HCT116 (cell line): ENCODE measurements around the gene SIK1. TPM values are rescaled to one million over a fixed set of nuclear protein-coding genes. Genes with fewer than 3 reads are reported as not detected.
"Not testable (repeated sequence)": the region's sequence is repeated elsewhere in the genome, so short reads cannot be mapped to it uniquely, and the experiment has no call there.

Source experiments
- ATAC-seq: fragments of 200-7000 bp; cut with Tn5 transposase; 2 replicates; pipeline ENCODE4 v1.9.1; 2020; ENCODE audit warnings: mild to moderate bottlenecking, moderate library complexity
- BruUV-seq: library from RNA; stranded (reverse); fragments of 400-500 nt; replicated peaks from 2 replicates; lab custom pipeline; 2021; lab: Mats Ljungman, UMichigan
- CTCF ChIA-PET: fragments of 300-600 bp; sonication (Branson Sonifier 250); formaldehyde crosslinking; loops from one replicate; lab custom pipeline; 2021; ENCODE audit warnings: antibody characterized with exemption; lab: Charles Lee
- POLR2A ChIA-PET: fragments of 300-600, 350-600 bp; sonication (Branson Sonifier 250); formaldehyde crosslinking; loops from one replicate; lab custom pipeline; 2021; ENCODE audit warnings: antibody characterized with exemption; lab: Charles Lee
- RAD21 ChIA-PET, 2 experiments: fragments of 300-600 bp; sonication (Branson Sonifier 250); formaldehyde crosslinking; loops; one replicate each; lab custom pipeline; 2023; ENCODE audit warnings: low total read pairs in 2 of 2; ENCODE audit not compliant: uncharacterized antibody in 2 of 2, unreplicated experiment in 2 of 2, low non-redundant PET in 1 of 2; lab: Charles Lee
- DNase-seq: peaks from one replicate; pipeline ENCODE4 v3.0.0-alpha.2; 2010; ENCODE audit warnings: low read depth, low spot score
- H2AFZ ChIP-seq: fragments of 200-600 bp; shearing (Covaris generic), sonication (generic); 2 replicates; pipeline ENCODE4 v1.6.1; 2017; ENCODE audit warnings: low read depth, mixed run types, mixed read lengths, antibody characterized with exemption, low read length; ENCODE audit not compliant: poor library complexity, severe bottlenecking
- H3K27ac ChIP-seq: 2 replicates; pipeline ENCODE4 v1.5.1; 2012; ENCODE audit warnings: low read depth, low read length
- H3K27me3 ChIP-seq: fragments of 200-600 bp; sonication (generic); 2 replicates; pipeline ENCODE4 v1.6.1; 2016; ENCODE audit warnings: mixed run types, low read length, mixed read lengths; ENCODE audit not compliant: insufficient read depth
- H3K36me3 ChIP-seq, 2 experiments: fragments of 200-500 bp in 1 of 2; fragments of 200-600 bp in 1 of 2; sonication (Bioruptor generic) in 1 of 2; sonication (generic) in 1 of 2; 2 replicates each; pipeline versions ENCODE4 v1.5.1 to v1.6.1; 2014 to 2016; ENCODE audit warnings: low read length in 2 of 2, inconsistent platforms in 1 of 2, mixed read lengths in 1 of 2, mixed run types in 1 of 2; ENCODE audit not compliant: insufficient read depth in 2 of 2, control insufficient read depth in 1 of 2
- H3K4me1 ChIP-seq, 2 experiments: fragments of 200-600 bp in 1 of 2; sonication (generic) in 1 of 2; 2 replicates each; pipeline versions ENCODE4 v1.5.1 to v1.6.1; 2012 to 2017; ENCODE audit warnings: low read length in 2 of 2, inconsistent platforms in 1 of 2, mild to moderate bottlenecking in 1 of 2, mixed read lengths in 1 of 2, mixed run types in 1 of 2, moderate library complexity in 1 of 2; ENCODE audit not compliant: insufficient read depth in 2 of 2, control insufficient read depth in 1 of 2
- H3K4me2 ChIP-seq: fragments of 200-600 bp; sonication (generic); 2 replicates; pipeline ENCODE4 v1.6.1; 2017; ENCODE audit warnings: mixed run types, low read length, mixed read lengths
- H3K4me3 ChIP-seq, 2 experiments: fragments of 200-600 bp in 1 of 2; sonication (generic) in 1 of 2; replicated peaks in 1 of 2; 2 replicates each; pipeline ENCODE4 v1.5.1; 2011 to 2016; ENCODE audit warnings: low read length in 2 of 2, control low read depth in 1 of 2, low read depth in 1 of 2, mild to moderate bottlenecking in 1 of 2, mixed read lengths in 1 of 2, mixed run types in 1 of 2
- H3K79me2 ChIP-seq: fragments of 200-600 bp; sonication (generic); 2 replicates; pipeline ENCODE4 v1.6.1; 2017; ENCODE audit warnings: mild to moderate bottlenecking, mixed run types, low read length, moderate library complexity, mixed read lengths; ENCODE audit not compliant: insufficient read depth
- H3K9ac ChIP-seq: fragments of 200-600 bp; sonication (generic); 2 replicates; pipeline ENCODE4 v1.6.1; 2016; ENCODE audit warnings: low read length, mixed read lengths
- H3K9me2 ChIP-seq: fragments of 200-600 bp; sonication (generic), shearing (Covaris generic); 2 replicates; pipeline ENCODE4 v1.6.1; 2017; ENCODE audit warnings: mixed run types, mild to moderate bottlenecking, moderate library complexity; ENCODE audit not compliant: insufficient read depth
- H3K9me3 ChIP-seq, 2 experiments: fragments of 200-500 bp in 1 of 2; fragments of 200-600 bp in 1 of 2; sonication (Bioruptor generic) in 1 of 2; sonication (generic) in 1 of 2; 2 replicates each; pipeline ENCODE4 v1.6.1; 2014 to 2017; ENCODE audit warnings: low read length in 2 of 2, mixed read lengths in 2 of 2, inconsistent platforms in 1 of 2, low read depth in 1 of 2, mild to moderate bottlenecking in 1 of 2, mixed run types in 1 of 2, moderate library complexity in 1 of 2; ENCODE audit not compliant: control insufficient read depth in 1 of 2, insufficient read depth in 1 of 2
- H4K20me1 ChIP-seq: fragments of 200-600 bp; sonication (generic), shearing (Covaris generic); 2 replicates; pipeline ENCODE4 v1.6.1; 2017; ENCODE audit warnings: mixed run types, mild to moderate bottlenecking, moderate library complexity; ENCODE audit not compliant: insufficient read depth
- intact Hi-C: fragments of 100-400 bp; cut with micrococcal nuclease; formaldehyde crosslinking; loops from 2 replicates; pipeline ENCODE4 v1.10.0; 2022
- total RNA-seq: library from RNA; stranded (reverse); gene quantifications from one replicate; pipeline ENCODE4 v1.2.1, GENCODE V29; 2021; ENCODE audit not compliant: unreplicated experiment

Gene SIK1
- total RNA-seq, 1 experiment from 2014 or later: 14.7 TPM

DNA sequence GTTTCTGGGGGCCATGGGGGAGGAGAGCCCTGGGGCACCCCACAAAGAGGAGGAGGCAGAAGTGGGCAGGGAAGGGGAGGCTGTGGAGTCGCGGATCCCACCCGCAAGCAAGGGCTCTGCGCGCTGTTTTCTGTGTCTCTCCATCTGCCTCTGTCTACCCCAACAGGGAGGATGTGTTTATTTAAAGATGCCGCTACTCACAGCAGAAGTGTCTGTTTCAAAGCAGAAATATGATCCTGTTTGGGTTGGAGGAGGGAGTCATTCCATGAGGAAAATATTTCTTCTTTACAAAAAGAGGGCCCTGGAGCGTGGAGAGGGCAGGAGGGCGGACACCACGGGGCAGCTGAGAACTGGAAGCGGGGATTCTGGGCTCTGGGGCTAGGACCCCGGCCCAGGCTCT lies 25.8 kb downstream of the SIK1 start:
- not testable (repeated sequence) for H3K9me3 ChIP-seq

DNA sequence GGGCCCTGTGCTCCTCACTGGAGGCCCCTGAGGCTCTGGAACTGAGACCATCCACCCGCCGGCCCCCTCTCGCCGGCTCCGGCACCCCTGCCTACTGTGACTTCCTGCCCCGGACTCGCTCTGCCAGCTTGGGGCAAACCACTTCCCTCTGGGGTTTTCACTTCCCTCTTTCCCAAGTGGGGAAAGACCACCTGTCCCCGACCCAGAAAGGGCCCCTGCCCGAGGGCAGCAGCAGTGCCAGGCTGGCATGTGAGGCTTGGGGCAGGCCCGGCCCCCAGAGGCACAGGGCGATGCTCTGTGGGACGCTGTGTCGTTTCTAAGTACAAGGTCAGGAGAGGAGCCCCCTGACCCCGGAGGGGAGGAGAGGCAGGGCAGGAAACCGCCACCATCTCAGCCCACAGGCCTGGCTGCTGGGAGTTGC lies 27.3 kb downstream of the SIK1 start:
- CTCF ChIA-PET, H3K79me2 ChIP-seq, H2AFZ ChIP-seq, H3K9ac ChIP-seq, DNase-seq, H3K4me2 ChIP-seq, H3K27me3 ChIP-seq, ATAC-seq, RAD21 ChIA-PET, H3K9me3 ChIP-seq, POLR2A ChIA-PET, H3K36me3 ChIP-seq, BruUV-seq, H4K20me1 ChIP-seq, H3K27ac ChIP-seq, H3K9me2 ChIP-seq, H3K4me3 ChIP-seq, H3K4me1 ChIP-seq, intact Hi-C loops: not testable (repeated sequence)

More for the DNA sequence above, 25.8 kb downstream of the SIK1 start:
- H3K4me2 ChIP-seq, H3K36me3 ChIP-seq, H3K4me3 ChIP-seq, POLR2A ChIA-PET, H4K20me1 ChIP-seq, H3K27ac ChIP-seq, H3K79me2 ChIP-seq, BruUV-seq, RAD21 ChIA-PET, H2AFZ ChIP-seq, DNase-seq, H3K9me2 ChIP-seq, intact Hi-C loops, H3K4me1 ChIP-seq, ATAC-seq, CTCF ChIA-PET, H3K27me3 ChIP-seq, H3K9ac ChIP-seq: not testable (repeated sequence)

- H3K4me1 ChIP-seq, DNase-seq, H3K9ac ChIP-seq, H3K27ac ChIP-seq, H3K36me3 ChIP-seq, BruUV-seq, ATAC-seq, H4K20me1 ChIP-seq, H3K79me2 ChIP-seq, H3K4me3 ChIP-seq, POLR2A ChIA-PET, RAD21 ChIA-PET, H3K9me2 ChIP-seq, H3K9me3 ChIP-seq, CTCF ChIA-PET, H2AFZ ChIP-seq, H3K4me2 ChIP-seq, H3K27me3 ChIP-seq, intact Hi-C loops: not testable (repeated sequence)
Measured at GRCh38 chr21:43399136-43399535, 27.8 kb downstream of the SIK1 start.

GRCh38 chr21:43398533-43398932 lies 28.4 kb downstream of the SIK1 start:
- BruUV-seq, intact Hi-C loops, H2AFZ ChIP-seq, H3K4me2 ChIP-seq, H3K9me2 ChIP-seq, ATAC-seq, H3K27ac ChIP-seq, POLR2A ChIA-PET, RAD21 ChIA-PET, H3K27me3 ChIP-seq, H3K4me3 ChIP-seq, H3K4me1 ChIP-seq, H4K20me1 ChIP-seq, CTCF ChIA-PET, DNase-seq, H3K36me3 ChIP-seq, H3K9me3 ChIP-seq, H3K79me2 ChIP-seq, H3K9ac ChIP-seq: not testable (repeated sequence)
